HL-60 (cell line): ENCODE results near the gene SH3RF1.

Experiments
- DNase-seq, 2 experiments: peaks; one replicate each; pipeline ENCODE4 v3.0.0-alpha.2; 2010 to 2020; ENCODE audit warnings: low read depth in 1 of 2, low spot score in 1 of 2
- H3K27ac ChIP-seq: fragments of 250-450 bp; sonication (Bioruptor Pico); replicated peaks from 2 replicates; pipeline ENCODE4 v1.5.1; 2020; ENCODE audit warnings: mild to moderate bottlenecking, moderate library complexity
- H3K27me3 ChIP-seq: fragments of 250-450 bp; sonication (Bioruptor Pico); 2 replicates; pipeline ENCODE4 v1.5.1; 2021; ENCODE audit warnings: mild to moderate bottlenecking, moderate library complexity; ENCODE audit not compliant: insufficient read depth, poor library complexity, severe bottlenecking
- H3K4me3 ChIP-seq: replicated peaks from 2 replicates; pipeline ENCODE4 v1.5.1; 2011; ENCODE audit warnings: mild to moderate bottlenecking, control low read depth, low read length; ENCODE audit not compliant: insufficient read depth
- GABPA ChIP-seq: IDR thresholded peaks from 2 replicates; pipeline ENCODE4 v1.6.1; 2012; ENCODE audit warnings: low read depth
- POLR2AphosphoS5 ChIP-seq: IDR thresholded peaks from 2 replicates; pipeline ENCODE4 v1.6.1; 2012; ENCODE audit warnings: low read depth
- SPI1 ChIP-seq: IDR thresholded peaks from 2 replicates; pipeline ENCODE4 v1.6.1; 2012; ENCODE audit warnings: low read depth, mild to moderate bottlenecking, borderline replicate concordance
- TF ChIP-seq, protein P1 (sequence below): IDR thresholded peaks from one replicate; pipeline ENCODE4 v1.5.1; 2011; ENCODE audit warnings: low read length, control low read depth, inconsistent platforms; ENCODE audit not compliant: insufficient read depth
- TF ChIP-seq, protein P2 (sequence below): IDR thresholded peaks from 2 replicates; pipeline ENCODE4 v1.6.1; 2012; ENCODE audit warnings: low read depth; ENCODE audit not compliant: insufficient replicate concordance

Gene SH3RF1

DNA sequence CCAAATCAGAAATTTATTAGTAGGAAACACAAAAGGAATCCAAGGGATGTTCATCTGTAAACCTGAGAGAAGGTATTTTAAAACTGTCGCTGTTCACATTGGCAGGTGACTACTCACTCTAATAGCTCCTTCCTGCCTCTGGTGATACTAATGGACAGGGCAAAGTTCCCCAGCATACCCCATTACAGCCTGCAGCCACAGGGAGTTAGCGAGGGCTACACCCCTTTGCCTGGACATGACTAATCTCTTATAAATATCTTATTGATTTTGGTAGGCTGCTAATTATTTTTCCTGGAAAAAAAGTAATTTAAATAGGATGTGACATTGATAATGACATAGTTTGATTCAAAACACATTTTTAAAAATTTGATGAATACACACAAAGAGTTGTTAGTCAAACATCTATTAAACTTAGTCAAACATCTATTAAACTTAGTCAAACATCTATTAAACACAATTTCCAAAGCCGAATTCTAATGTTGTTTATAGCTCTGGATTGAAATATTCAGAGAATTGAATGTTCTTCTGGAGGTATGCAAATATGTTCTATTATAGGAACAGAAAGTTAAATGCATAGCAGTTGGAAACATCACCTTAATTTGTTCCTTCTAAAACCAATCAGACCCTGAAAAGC, 177.8 kb downstream of the SH3RF1 start:
- TF ChIP-seq, protein P1, sequence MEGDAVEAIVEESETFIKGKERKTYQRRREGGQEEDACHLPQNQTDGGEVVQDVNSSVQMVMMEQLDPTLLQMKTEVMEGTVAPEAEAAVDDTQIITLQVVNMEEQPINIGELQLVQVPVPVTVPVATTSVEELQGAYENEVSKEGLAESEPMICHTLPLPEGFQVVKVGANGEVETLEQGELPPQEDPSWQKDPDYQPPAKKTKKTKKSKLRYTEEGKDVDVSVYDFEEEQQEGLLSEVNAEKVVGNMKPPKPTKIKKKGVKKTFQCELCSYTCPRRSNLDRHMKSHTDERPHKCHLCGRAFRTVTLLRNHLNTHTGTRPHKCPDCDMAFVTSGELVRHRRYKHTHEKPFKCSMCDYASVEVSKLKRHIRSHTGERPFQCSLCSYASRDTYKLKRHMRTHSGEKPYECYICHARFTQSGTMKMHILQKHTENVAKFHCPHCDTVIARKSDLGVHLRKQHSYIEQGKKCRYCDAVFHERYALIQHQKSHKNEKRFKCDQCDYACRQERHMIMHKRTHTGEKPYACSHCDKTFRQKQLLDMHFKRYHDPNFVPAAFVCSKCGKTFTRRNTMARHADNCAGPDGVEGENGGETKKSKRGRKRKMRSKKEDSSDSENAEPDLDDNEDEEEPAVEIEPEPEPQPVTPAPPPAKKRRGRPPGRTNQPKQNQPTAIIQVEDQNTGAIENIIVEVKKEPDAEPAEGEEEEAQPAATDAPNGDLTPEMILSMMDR, result no peak
- TF ChIP-seq POLR2AphosphoS5 (no peak), GABPA (no peak), SPI1 (no peak)
- TF ChIP-seq, protein P2, sequence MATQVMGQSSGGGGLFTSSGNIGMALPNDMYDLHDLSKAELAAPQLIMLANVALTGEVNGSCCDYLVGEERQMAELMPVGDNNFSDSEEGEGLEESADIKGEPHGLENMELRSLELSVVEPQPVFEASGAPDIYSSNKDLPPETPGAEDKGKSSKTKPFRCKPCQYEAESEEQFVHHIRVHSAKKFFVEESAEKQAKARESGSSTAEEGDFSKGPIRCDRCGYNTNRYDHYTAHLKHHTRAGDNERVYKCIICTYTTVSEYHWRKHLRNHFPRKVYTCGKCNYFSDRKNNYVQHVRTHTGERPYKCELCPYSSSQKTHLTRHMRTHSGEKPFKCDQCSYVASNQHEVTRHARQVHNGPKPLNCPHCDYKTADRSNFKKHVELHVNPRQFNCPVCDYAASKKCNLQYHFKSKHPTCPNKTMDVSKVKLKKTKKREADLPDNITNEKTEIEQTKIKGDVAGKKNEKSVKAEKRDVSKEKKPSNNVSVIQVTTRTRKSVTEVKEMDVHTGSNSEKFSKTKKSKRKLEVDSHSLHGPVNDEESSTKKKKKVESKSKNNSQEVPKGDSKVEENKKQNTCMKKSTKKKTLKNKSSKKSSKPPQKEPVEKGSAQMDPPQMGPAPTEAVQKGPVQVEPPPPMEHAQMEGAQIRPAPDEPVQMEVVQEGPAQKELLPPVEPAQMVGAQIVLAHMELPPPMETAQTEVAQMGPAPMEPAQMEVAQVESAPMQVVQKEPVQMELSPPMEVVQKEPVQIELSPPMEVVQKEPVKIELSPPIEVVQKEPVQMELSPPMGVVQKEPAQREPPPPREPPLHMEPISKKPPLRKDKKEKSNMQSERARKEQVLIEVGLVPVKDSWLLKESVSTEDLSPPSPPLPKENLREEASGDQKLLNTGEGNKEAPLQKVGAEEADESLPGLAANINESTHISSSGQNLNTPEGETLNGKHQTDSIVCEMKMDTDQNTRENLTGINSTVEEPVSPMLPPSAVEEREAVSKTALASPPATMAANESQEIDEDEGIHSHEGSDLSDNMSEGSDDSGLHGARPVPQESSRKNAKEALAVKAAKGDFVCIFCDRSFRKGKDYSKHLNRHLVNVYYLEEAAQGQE, result no peak
- no peak overlapping the region for H3K4me3 ChIP-seq
- H3K27me3 ChIP-seq, result no peaks in the 10 kb centered on the region
- H3K27ac ChIP-seq, result no peak overlapping the region
- DNase-seq, result no peak

DNA sequence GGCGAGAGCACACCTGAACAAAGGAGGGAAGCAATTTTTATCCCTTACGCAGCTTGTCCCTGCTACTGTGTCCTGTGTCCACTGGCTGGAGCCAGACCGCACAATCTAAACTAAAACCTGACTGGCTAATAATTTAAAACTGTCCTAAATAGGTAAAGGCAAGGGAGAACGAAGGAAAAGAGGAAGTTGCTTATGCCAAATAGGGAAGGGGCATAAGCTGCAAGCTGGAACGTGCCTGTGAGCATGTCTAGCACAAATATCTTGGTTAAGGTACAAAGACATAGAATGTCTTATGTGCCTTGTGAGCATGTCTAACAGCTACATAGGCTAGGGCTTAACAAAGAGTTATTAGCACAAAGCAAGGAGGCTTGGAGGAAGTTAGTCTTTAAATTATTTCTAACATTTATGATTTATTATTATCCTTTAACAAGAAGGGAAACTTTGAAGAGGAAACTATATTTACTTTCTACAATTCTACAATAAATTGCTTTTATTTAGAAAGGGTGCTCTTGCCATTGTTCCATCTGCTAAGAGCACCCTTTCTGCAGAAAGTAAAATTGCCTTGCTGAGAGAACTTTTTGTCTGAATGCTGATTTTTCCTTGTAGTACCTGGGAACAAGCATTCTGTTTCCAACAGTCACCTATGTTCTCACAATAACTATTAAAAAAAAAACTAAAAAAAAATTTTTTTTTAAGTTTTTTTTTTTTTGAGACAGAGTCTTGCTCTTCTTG, 180.1 kb downstream of the SH3RF1 start:
- Histone ChIP-seq H3K27me3 (no peaks in the 10 kb centered on the region), H3K27ac (no peak overlapping the region), H3K4me3 (no peak overlapping the region)
- peak in 1 of 2 experiments; percentile 50 for DNase-seq
- TF ChIP-seq, protein P2, result no peak
- TF ChIP-seq SPI1, result peak; percentile 80
- TF ChIP-seq POLR2AphosphoS5, result no peak

DNA sequence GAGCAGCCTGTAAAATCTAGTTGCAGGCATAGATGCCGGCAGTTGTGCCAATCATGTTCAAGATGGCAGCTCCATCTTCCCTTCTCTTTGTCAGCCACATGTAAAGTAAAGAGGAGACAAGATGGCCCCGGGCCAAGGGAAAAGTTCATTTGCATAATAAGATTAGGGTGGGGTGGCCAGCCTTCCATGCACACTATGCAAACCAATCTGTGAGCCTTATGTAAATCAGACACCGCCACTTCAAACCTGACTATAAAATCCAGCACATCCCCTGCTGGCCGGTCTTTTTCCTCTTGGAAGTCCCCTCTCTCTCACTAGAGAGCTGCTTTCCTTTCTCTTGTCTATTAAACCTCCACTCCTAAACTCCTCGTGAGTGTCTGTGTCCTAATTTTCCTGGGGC, 181.8 kb downstream of the SH3RF1 start:
- DNase-seq, result no peak
- no peak overlapping the region for H3K27ac ChIP-seq
- no peak overlapping the region for H3K4me3 ChIP-seq
- TF ChIP-seq, protein P2, result no peak
- TF ChIP-seq SPI1 (no peak), POLR2AphosphoS5 (no peak), GABPA (no peak)
- TF ChIP-seq, protein P1, result no peak
- no peaks in the 10 kb centered on the region for H3K27me3 ChIP-seq
